Suprapubic skin (tissue), 4 donors: ENCODE results near the gene PTPN11.

Experiments used
- CTCF ChIP-seq, 2 donors: fragments of 200-600 bp in 1 of 2; fragments of 450-650 bp in 1 of 2; sonication (generic) in 1 of 2; IDR thresholded peaks; one replicate each; pipeline ENCODE4 v1.5.1; 2016 to 2019; ENCODE audit warnings: antibody characterized with exemption in 2 of 2, mild to moderate bottlenecking in 1 of 2, moderate library complexity in 1 of 2
- EP300 ChIP-seq: sonication (generic); formaldehyde crosslinking; IDR thresholded peaks from one replicate; pipeline ENCODE4 v1.6.1; 2017; ENCODE audit warnings: antibody characterized with exemption
- POLR2A ChIP-seq, 2 donors: fragments of 450-650 bp; IDR thresholded peaks; one replicate each; pipeline ENCODE4 v1.6.1; 2017; ENCODE audit warnings: antibody characterized with exemption in 2 of 2, mild to moderate bottlenecking in 2 of 2, moderate library complexity in 2 of 2
- POLR2AphosphoS5 ChIP-seq, 3 donors: sonication (generic); formaldehyde crosslinking; IDR thresholded peaks; one replicate each; pipeline ENCODE4 v1.6.1; 2017; ENCODE audit warnings: antibody characterized with exemption in 3 of 3

DNA sequence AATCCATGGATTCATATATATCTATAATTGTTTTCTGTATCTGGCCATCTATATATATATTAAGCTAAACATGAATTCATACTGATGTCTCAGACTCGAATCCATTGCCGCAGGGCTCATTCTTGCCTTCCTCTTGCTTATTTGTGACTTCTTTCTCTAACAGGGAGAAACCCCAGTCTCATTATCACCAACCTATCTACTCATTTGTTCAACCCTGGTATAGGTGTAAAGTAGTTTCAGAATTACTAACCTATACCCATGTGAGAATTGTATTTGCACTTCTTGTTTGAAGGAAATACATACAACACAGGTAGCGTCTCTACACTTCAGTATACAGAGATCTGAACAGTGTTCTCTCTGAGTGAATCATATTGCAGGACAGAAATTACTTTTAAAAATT is 77.7 kb downstream of the PTPN11 start:
- TF ChIP-seq CTCF (IDR thresholded peaks at IDR 0.05) (no peak), POLR2A (IDR thresholded peaks at IDR 0.05) (no peak), POLR2AphosphoS5 (IDR thresholded peaks at IDR 0.05) (no peak), EP300 (no peak)
